NAMALWA (cell line): Measurements from ENCODE around the gene TXNDC17.
"Not testable (repeated sequence)": the region's sequence is repeated elsewhere in the genome, so short reads cannot be mapped to it uniquely, and the experiment has no call there.

Experiments
- DNase-seq: peaks from one replicate; pipeline ENCODE4 v3.0.0-alpha.2; 2015; ENCODE audit warnings: low spot score

The TXNDC17 gene

GRCh38 chr17:6661464-6661848 is 20.6 kb downstream of the TXNDC17 start:
- DNase-seq, result no peak

GRCh38 chr17:6663200-6663599 is 22.3 kb downstream of the TXNDC17 start:
- not testable (repeated sequence) for DNase-seq

DNA sequence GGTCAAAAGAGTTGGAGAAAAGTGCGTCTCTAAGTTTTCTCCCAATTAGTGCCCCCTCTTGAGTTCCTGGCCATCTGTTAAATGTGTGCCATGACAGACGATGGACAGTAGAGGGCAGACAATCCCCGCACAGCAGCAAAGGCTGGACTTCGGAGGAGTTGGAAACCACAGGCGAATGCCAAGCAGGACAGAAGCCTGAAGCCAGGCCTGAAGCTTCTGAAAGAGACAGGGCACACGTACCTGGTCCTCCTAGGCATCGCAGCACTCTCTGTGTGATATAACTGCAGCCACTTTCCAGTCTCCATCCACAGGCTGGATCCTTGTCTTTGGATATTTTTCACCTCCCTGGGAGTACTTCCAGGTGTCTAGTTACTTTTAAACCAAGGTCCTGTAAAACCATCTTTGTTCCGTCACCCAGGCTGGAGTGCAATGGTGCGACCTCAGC is 25.2 kb downstream of the TXNDC17 start:
- peak; percentile 64 for DNase-seq

DNA sequence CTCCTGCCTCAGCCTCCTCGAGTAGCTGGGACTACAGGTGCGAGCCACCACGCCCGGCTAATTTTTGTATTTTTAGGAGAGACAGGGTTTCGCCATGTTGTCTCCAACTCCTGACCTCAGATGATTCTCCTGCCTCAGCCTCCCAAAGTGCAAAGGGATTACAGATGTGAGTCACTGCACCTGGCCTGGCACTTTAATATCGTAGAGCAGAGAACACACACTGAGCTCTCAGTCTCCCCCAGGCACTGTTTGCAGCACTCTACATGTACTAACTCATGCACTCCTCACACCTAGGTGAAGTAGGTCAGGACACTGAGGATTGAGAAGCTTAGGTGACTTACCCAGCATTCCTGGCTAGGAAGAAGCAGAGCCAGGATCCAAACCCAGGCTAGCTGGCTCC is 25.7 kb downstream of the TXNDC17 start:
- no peak for DNase-seq

GRCh38 chr17:6667516-6667915 is 26.7 kb downstream of the TXNDC17 start:
- DNase-seq, result no peak

DNA sequence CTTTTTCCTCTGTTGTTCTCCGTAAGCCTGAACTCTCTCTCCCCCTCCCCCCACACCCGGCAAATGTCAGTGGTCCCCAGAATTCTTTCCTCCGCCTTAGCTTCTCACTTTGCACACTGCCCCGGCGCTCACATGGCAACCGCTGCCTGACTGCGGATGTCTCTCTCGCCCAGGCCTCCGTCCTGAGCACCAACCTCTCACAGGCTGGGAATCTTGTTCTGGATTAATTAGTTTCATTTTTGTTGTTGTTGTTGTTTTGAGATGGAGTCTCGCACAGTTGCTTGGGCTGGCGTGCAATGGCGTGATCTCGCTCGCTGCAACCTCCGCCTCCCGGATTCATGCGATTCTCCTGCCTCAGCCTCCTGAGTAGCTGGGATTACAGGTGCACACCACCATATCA is 27.4 kb downstream of the TXNDC17 start:
- no peak for DNase-seq

DNA sequence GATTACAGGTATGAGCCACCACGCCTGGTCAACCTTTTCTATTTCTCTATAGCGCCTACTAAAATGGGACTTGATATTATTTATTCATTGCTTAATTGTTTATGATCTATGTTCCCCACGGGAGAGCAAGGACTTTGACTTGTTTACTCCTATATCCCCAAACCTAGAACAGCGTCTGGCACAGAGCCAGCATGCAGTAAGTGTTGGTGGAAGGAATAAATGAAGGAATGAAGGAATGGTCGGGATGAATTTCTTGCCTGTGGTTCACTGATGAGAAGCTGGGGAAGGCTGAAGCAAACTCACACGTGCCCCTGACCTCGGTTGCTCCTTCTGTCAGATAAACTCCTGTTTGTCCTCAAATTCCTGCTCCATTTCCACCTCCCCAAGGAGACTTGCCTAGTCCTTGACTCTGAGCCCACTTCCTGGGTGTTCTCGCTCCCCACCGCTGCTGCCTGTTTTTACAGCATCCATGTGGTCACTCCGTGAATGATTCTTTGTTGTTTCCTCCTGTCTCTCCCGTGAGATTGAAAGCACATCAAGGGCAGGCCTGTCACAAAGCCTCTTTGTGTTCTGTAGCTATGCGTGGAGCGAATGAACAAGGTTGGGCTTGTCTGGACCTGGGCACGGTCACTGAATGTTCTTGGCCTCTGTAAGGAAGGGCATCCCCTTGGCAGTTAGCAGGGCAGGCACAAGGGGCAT is 28.0 kb downstream of the TXNDC17 start:
- no peak for DNase-seq

DNA sequence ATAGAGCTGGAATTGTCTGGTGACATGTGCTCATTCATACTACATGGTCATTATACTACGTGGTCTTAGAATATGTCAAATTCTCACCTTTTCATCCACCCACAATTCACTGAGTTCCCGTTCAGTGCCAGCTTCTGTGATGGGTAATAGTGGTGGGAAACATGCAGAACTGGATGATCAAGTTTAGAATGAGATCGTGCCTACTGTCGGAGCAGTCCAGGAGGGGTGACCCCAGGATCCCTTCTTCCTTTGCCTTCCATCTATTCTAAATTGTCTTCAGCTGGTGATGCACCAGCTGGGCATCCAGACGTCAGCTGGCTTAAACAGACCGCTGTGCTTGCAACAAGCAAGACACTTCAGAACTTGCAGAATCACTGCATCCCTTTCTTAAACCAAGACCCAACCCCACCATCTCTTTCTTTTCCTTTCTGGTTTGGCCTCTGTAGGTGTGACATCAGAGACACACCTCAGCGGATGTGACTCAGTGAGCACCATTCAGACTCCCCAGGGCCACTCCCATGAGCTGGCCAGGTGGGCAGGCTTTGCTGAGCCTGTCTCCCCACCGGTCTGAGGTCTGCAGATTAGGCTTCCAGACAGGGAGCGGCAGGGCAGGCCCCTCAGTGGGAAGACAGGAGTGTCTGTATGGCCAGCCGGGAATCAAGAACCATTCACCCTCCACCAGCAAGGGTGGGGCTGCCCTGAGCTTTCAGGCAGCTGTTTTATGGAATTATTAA is 28.8 kb downstream of the TXNDC17 start:
- DNase-seq, result no peak

DNA sequence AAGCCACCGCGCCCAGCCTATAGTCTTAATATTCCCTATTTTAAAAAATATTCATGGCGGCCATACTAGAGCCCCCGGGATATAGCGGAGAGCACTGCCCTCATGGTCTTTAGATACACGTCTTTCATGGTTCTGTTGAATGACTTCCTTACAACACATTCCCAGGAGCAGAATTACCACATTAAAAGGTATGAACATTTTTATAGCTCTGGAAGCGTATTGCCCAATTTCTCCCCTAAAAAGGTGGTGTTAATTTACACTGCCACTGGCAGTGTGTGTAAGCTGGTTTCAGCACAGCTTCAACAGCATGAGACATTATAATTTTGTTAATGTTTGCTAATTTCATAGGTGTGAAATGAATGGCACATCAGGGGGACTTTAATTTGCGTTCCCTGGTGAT is 29.7 kb downstream of the TXNDC17 start:
- no peak for DNase-seq

DNA sequence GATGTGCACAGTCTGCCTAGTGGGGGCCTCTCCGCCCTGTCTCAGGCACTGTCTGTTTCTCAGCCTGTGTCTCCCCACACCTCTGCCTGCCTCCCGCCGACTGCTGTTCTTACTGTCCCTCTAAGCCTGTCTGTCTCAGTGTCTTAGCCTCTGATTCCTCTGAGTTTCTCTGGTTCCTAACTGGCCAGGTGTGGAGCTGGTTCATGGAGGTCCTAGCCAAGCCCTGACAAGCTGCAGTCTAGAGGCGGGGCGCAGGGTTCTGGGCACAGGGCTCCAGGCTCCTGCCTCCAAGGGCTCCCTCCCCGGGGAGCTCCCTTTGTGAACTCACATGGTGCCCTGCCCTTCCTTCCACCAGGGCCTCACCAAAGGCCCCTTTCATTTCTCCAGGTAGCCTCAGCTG is 30.1 kb downstream of the TXNDC17 start:
- no peak for DNase-seq

- DNase-seq, result no peak
These were observed 30.6 kb downstream of the TXNDC17 start for GRCh38 chr17:6671431-6671830.

DNA sequence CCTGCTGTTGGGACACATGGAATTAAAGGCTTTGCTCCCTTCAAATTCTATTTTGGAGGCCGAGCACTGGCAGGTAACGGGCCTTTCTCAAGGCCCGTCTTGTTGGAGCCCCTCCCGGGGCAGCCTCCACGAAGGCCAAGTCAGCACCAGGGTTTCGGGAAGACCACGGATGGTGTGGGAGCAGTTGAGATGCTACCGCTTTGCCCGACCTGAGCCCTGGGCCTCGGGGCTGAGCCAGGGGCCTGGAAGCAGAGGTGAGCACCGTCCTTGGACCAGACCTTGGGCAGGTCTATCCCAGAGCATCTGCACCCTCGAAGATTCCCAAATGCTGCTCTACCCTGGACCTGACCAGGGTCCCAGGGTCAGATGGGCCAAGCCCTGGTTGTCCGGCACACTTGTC is 33.7 kb downstream of the TXNDC17 start:
- no peak for DNase-seq

DNA sequence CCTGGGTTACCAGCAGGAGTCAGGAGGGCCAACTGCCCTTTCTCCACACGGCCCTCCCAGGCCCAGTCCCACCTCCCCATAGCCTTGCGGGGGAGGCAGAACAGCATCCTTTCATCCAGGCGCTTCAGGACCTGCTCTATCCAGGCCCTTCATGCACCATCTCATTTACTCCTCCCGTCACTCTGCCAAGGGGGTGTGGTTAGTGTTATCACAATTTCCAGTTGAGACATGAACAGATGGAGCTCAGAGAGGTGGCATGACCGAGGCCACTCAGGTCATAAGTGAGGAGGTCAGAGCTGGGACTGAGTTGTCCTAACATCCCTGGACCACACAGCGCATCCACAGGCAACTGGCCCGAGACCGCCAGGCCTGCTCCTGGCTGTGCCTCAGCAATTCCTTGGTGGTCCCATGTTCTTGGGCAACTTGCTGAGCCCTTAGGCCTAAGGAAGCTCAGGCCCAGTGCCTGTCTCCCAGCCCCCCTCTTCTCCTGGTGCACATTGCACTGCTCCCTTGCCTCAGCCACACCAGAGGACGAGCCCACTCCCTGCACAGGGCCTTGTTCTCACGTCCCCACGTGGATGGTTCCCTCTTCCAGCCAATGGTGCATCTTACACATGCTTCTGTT is 34.5 kb downstream of the TXNDC17 start:
- DNase-seq, result no peak

- no peak for DNase-seq
These were observed 35.9 kb downstream of the TXNDC17 start for GRCh38 chr17:6676802-6677157.

DNA sequence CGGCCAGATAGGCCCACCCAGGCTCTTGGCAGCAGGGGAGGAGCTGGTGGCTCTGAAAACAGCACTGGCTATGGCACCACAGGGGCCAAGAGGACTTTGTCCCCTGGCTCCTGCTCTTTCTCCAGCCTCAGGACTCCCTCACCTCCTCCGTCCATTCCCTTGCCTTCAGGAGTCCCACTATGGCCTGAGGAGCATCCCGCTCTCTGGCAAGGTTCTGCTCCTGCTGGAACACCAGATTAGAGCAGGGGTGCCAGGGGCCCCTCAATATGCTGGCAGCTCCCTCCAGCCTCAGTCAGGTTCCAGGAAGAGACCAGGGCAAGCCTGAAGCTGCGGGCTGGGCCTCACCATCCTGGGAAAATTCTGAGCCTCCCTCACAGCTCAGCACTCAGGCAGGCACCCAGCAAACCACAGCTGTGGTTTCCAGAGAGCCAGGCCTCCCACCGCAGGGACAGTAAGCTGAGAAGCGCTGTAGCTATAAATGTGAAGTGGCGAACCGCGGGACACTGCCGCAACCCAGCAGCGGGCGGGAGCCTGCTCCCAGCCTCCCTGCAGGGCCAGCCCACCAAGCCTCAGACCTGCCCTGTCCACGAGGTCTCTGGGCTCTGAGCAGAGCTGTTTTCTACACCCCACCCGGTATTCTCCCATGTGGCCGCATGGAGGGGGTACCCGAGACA is 36.4 kb downstream of the TXNDC17 start:
- DNase-seq, result no peak

GRCh38 chr17:6677946-6678345 is 37.1 kb downstream of the TXNDC17 start:
- DNase-seq, result no peak

- no peak for DNase-seq
These were observed 38.4 kb downstream of the TXNDC17 start for GRCh38 chr17:6679241-6679640.

GRCh38 chr17:6681176-6681575 is 40.3 kb downstream of the TXNDC17 start:
- no peak for DNase-seq

DNA sequence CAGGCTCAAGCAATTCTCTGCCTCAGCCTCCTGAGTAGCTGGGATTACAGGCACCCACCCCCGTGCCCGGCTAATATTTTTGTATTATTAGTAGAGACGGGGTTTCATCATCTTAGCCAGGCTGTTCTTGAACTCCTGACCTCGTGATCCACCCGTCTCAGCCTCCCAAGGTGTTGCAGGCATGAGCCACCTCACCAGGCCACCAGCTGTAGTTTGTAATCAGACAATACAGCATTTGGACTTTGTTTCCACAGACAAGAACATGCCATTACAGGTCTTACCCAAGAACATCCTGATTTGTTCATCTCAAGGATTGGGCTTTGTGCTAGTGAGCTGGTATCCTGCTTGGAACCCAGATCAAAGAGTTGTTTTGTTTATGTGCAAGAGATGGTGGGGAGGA is 40.8 kb downstream of the TXNDC17 start:
- no peak for DNase-seq

- DNase-seq, result no peak
These were observed 41.5 kb downstream of the TXNDC17 start for GRCh38 chr17:6682339-6682738.

DNA sequence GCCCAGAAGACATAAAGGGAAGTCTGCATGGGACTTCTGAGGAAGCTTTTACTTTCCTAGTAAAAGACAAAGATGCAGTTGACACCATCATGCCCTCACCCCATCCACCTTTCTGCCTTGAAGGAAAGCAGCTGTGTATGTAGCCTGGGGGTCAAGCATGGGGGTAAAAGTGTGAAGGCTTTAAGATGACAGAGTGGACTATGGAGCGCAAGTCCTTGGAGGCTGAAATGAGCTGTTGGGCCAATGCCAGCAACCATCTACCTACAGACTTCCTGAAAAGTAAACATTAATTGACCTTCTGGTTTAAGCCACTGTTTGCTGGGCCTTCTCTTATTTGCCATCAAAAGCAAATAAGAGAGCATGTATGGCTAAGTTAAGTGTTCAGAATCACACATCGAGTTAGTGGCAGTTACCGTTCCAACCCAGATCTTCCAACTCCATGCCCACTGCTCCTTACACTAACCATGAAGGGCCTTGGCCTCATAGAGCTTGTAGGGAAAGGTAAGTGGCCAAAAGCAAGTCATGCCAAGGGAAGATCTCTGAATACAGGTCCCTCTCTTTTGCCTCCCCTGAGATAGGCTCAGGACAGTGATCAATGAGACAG is 42.3 kb downstream of the TXNDC17 start:
- DNase-seq, result no peak

DNA sequence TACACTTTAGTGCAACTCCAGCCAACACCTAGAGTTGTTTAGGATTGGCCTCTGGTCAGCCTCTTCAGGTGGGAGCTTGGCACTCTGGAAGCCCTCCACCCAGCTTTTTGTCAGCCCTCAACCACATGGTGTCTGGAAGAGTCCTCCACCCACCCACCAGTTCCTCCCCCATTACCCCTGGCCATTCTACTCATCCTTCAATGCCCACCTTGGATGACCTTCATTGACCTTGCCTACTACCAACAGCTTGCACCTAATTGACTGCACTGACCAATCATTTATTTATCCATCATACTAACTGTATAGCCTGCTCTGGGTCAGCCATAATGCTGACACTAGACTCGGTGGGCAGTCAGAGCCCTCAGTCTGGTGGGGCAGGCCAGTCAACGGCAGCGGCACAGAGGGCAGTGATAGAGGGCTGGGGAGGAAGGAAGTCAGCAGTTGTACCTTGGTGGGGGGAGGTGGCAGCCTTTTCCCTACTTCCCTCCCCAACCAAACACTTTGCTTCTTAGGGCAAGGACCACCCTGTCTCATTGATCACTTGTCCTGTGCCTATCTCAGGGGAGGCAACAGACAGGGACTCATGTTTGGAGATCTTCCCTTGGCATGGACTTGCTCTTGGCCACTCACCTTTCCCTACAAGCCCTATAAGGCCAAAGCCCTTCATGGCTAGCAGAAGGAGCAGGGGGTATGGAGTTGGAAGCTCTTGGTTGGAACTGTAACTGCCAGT is 43.0 kb downstream of the TXNDC17 start:
- no peak for DNase-seq
